ENCODE data around the gene ZNF175.
"Not testable (repeated sequence)": the region's sequence is repeated elsewhere in the genome, so short reads cannot be mapped to it uniquely, and the experiment has no call there.

Gene ZNF175

GRCh38 chr19:51621178-51621577 is 50.1 kb downstream of the ZNF175 start:
- H3K9ac ChIP-seq (ENCODE audit: low read length in 5 of 5): no peak overlapping the region
- no peaks in the 10 kb centered on the region for H3K36me3 ChIP-seq (ENCODE audit: control insufficient read depth in 5 of 5, insufficient read depth in 5 of 5, low read length in 5 of 5)
- H3K27me3 ChIP-seq (ENCODE audit: control insufficient read depth in 5 of 5, insufficient read depth in 4 of 5, low read length in 5 of 5): no peaks in the 10 kb centered on the region
- no peak overlapping the region for H3K27ac ChIP-seq (ENCODE audit: low read depth, low read length)
- H3K9me3 ChIP-seq (ENCODE audit: control insufficient read depth in 5 of 5, low read length in 5 of 5): no peaks in the 10 kb centered on the region
- H3K4me1 ChIP-seq (ENCODE audit: control insufficient read depth in 5 of 5, insufficient read depth in 5 of 5, low read length in 5 of 5): no peaks in the 10 kb centered on the region
- H3K4me3 ChIP-seq (ENCODE audit: low read depth in 1 of 5, low read length in 5 of 5): no peak overlapping the region

- Histone ChIP-seq H3K27ac (ENCODE audit: low read depth, low read length) (no peak overlapping the region), H3K4me3 (ENCODE audit: low read depth in 1 of 5, low read length in 5 of 5) (no peak overlapping the region), H3K4me1 (ENCODE audit: control insufficient read depth in 5 of 5, insufficient read depth in 5 of 5, low read length in 5 of 5) (peaks cover 0 to 6% (median 0%) of the 10 kb centered on the region in 5 donors), H3K9me3 (ENCODE audit: control insufficient read depth in 5 of 5, low read length in 5 of 5) (no peaks in the 10 kb centered on the region), H3K36me3 (ENCODE audit: control insufficient read depth in 5 of 5, insufficient read depth in 5 of 5, low read length in 5 of 5) (peaks cover 0 to 4% (median 0%) of the 10 kb centered on the region in 5 donors), H3K9ac (ENCODE audit: low read length in 5 of 5) (no peak overlapping the region), H3K27me3 (ENCODE audit: control insufficient read depth in 5 of 5, insufficient read depth in 4 of 5, low read length in 5 of 5) (peaks cover 0 to 18% (median 12%) of the 10 kb centered on the region in 5 donors)
Measured at GRCh38 chr19:51626675-51627074, 55.6 kb downstream of the ZNF175 start.

GRCh38 chr19:51627491-51628138 is 56.5 kb downstream of the ZNF175 start:
- Histone ChIP-seq H3K9ac (ENCODE audit: low read length in 5 of 5) (no peak overlapping the region), H3K27ac (ENCODE audit: low read depth, low read length) (no peak overlapping the region), H3K4me3 (ENCODE audit: low read depth in 1 of 5, low read length in 5 of 5) (no peak overlapping the region), H3K4me1 (ENCODE audit: control insufficient read depth in 5 of 5, insufficient read depth in 5 of 5, low read length in 5 of 5) (peaks cover 0 to 6% (median 0%) of the 10 kb centered on the region in 5 donors), H3K36me3 (ENCODE audit: control insufficient read depth in 5 of 5, insufficient read depth in 5 of 5, low read length in 5 of 5) (peaks cover 0 to 4% (median 0%) of the 10 kb centered on the region in 5 donors), H3K27me3 (ENCODE audit: control insufficient read depth in 5 of 5, insufficient read depth in 4 of 5, low read length in 5 of 5) (peaks cover 0 to 18% (median 12%) of the 10 kb centered on the region in 5 donors), H3K9me3 (ENCODE audit: control insufficient read depth in 5 of 5, low read length in 5 of 5) (no peaks in the 10 kb centered on the region)

- Histone ChIP-seq H3K9me3 (ENCODE audit: control insufficient read depth in 5 of 5, low read length in 5 of 5) (no peaks in the 10 kb centered on the region), H3K9ac (ENCODE audit: low read length in 5 of 5) (no peak overlapping the region), H3K27ac (ENCODE audit: low read depth, low read length) (no peak overlapping the region), H3K36me3 (ENCODE audit: control insufficient read depth in 5 of 5, insufficient read depth in 5 of 5, low read length in 5 of 5) (peaks cover 0 to 4% (median 0%) of the 10 kb centered on the region in 5 donors), H3K4me3 (ENCODE audit: low read depth in 1 of 5, low read length in 5 of 5) (no peak overlapping the region), H3K4me1 (ENCODE audit: control insufficient read depth in 5 of 5, insufficient read depth in 5 of 5, low read length in 5 of 5) (peaks cover 0 to 6% (median 0%) of the 10 kb centered on the region in 5 donors), H3K27me3 (ENCODE audit: control insufficient read depth in 5 of 5, insufficient read depth in 4 of 5, low read length in 5 of 5) (peaks cover 0 to 18% (median 12%) of the 10 kb centered on the region in 5 donors)
Measured at GRCh38 chr19:51628153-51628939, 57.3 kb downstream of the ZNF175 start.

GRCh38 chr19:51630315-51630714 is 59.2 kb downstream of the ZNF175 start, which contains the start of gene SIGLEC5:
SIGLEC5 (minus strand) TSS chr19:51630401; CDS start chr19:51630335, 66 bp downstream.
- not testable (repeated sequence) for H3K9me3 ChIP-seq (ENCODE audit: control insufficient read depth in 5 of 5, low read length in 5 of 5); H3K27ac ChIP-seq (ENCODE audit: low read depth, low read length); H3K36me3 ChIP-seq (ENCODE audit: control insufficient read depth in 5 of 5, insufficient read depth in 5 of 5, low read length in 5 of 5); H3K4me1 ChIP-seq (ENCODE audit: control insufficient read depth in 5 of 5, insufficient read depth in 5 of 5, low read length in 5 of 5); H3K4me3 ChIP-seq (ENCODE audit: low read depth in 1 of 5, low read length in 5 of 5); H3K9ac ChIP-seq (ENCODE audit: low read length in 5 of 5)
- peaks cover 0 to 18% (median 12%) of the 10 kb centered on the region in 5 donors for H3K27me3 ChIP-seq (ENCODE audit: control insufficient read depth in 5 of 5, insufficient read depth in 4 of 5, low read length in 5 of 5)

- Histone ChIP-seq H3K9ac (ENCODE audit: low read length in 5 of 5) (no peak overlapping the region), H3K27me3 (ENCODE audit: control insufficient read depth in 5 of 5, insufficient read depth in 4 of 5, low read length in 5 of 5) (peaks cover 0 to 18% (median 11%) of the 10 kb centered on the region in 5 donors), H3K27ac (ENCODE audit: low read depth, low read length) (no peak overlapping the region), H3K9me3 (ENCODE audit: control insufficient read depth in 5 of 5, low read length in 5 of 5) (peaks cover 0 to 8% (median 5%) of the 10 kb centered on the region in 5 donors), H3K4me1 (ENCODE audit: control insufficient read depth in 5 of 5, insufficient read depth in 5 of 5, low read length in 5 of 5) (peaks cover 0 to 6% (median 0%) of the 10 kb centered on the region in 5 donors), H3K36me3 (ENCODE audit: control insufficient read depth in 5 of 5, insufficient read depth in 5 of 5, low read length in 5 of 5) (peaks cover 0 to 4% (median 0%) of the 10 kb centered on the region in 5 donors), H3K4me3 (ENCODE audit: low read depth in 1 of 5, low read length in 5 of 5) (no peak overlapping the region)
Measured at GRCh38 chr19:51632126-51632525, 61.0 kb downstream of the ZNF175 start.

GRCh38 chr19:51637362-51637978 is 66.4 kb downstream of the ZNF175 start:
- peaks cover 0 to 13% (median 9%) of the 10 kb centered on the region in 5 donors for H3K9me3 ChIP-seq (ENCODE audit: control insufficient read depth in 5 of 5, low read length in 5 of 5)
- H3K27ac ChIP-seq (ENCODE audit: low read depth, low read length): no peak overlapping the region
- H3K4me3 ChIP-seq (ENCODE audit: low read depth in 1 of 5, low read length in 5 of 5): no peak overlapping the region
- no peak overlapping the region for H3K9ac ChIP-seq (ENCODE audit: low read length in 5 of 5)
- no peaks in the 10 kb centered on the region for H3K36me3 ChIP-seq (ENCODE audit: control insufficient read depth in 5 of 5, insufficient read depth in 5 of 5, low read length in 5 of 5)
- H3K4me1 ChIP-seq (ENCODE audit: control insufficient read depth in 5 of 5, insufficient read depth in 5 of 5, low read length in 5 of 5): no peaks in the 10 kb centered on the region
- H3K27me3 ChIP-seq (ENCODE audit: control insufficient read depth in 5 of 5, insufficient read depth in 4 of 5, low read length in 5 of 5): peaks cover 0 to 10% (median 3%) of the 10 kb centered on the region in 5 donors

GRCh38 chr19:51639916-51640315 is 68.8 kb downstream of the ZNF175 start:
- no peak overlapping the region for H3K4me3 ChIP-seq (ENCODE audit: low read depth in 1 of 5, low read length in 5 of 5)
- H3K9ac ChIP-seq (ENCODE audit: low read length in 5 of 5): no peak overlapping the region
- no peak overlapping the region for H3K27ac ChIP-seq (ENCODE audit: low read depth, low read length)
- H3K36me3 ChIP-seq (ENCODE audit: control insufficient read depth in 5 of 5, insufficient read depth in 5 of 5, low read length in 5 of 5): no peaks in the 10 kb centered on the region
- peaks cover 0 to 15% (median 9%) of the 10 kb centered on the region in 5 donors for H3K27me3 ChIP-seq (ENCODE audit: control insufficient read depth in 5 of 5, insufficient read depth in 4 of 5, low read length in 5 of 5)
- peaks cover 0 to 7% (median 0%) of the 10 kb centered on the region in 5 donors for H3K4me1 ChIP-seq (ENCODE audit: control insufficient read depth in 5 of 5, insufficient read depth in 5 of 5, low read length in 5 of 5)
- H3K9me3 ChIP-seq (ENCODE audit: control insufficient read depth in 5 of 5, low read length in 5 of 5): peaks cover 0 to 13% (median 9%) of the 10 kb centered on the region in 5 donors

GRCh38 chr19:51640386-51640785 is 69.3 kb downstream of the ZNF175 start:
- peaks cover 0 to 15% (median 9%) of the 10 kb centered on the region in 5 donors for H3K27me3 ChIP-seq (ENCODE audit: control insufficient read depth in 5 of 5, insufficient read depth in 4 of 5, low read length in 5 of 5)

More at GRCh38 chr19:51640386-51640785, 69.3 kb downstream of the ZNF175 start:
- H3K4me3 ChIP-seq (ENCODE audit: low read depth in 1 of 5, low read length in 5 of 5): no peak overlapping the region
- H3K4me1 ChIP-seq (ENCODE audit: control insufficient read depth in 5 of 5, insufficient read depth in 5 of 5, low read length in 5 of 5): peaks cover 0 to 11% (median 1%) of the 10 kb centered on the region in 5 donors
- H3K27ac ChIP-seq (ENCODE audit: low read depth, low read length): no peak overlapping the region
- H3K36me3 ChIP-seq (ENCODE audit: control insufficient read depth in 5 of 5, insufficient read depth in 5 of 5, low read length in 5 of 5): no peaks in the 10 kb centered on the region
- H3K9me3 ChIP-seq (ENCODE audit: control insufficient read depth in 5 of 5, low read length in 5 of 5): peaks cover 0 to 13% (median 9%) of the 10 kb centered on the region in 5 donors
- H3K9ac ChIP-seq (ENCODE audit: low read length in 5 of 5): no peak overlapping the region

All from subcutaneous abdominal adipose tissue (tissue), 5 donors.